IgD-negative memory B cell (primary cell): ENCODE measurements around the gene TFF2. TPM values are rescaled to one million over a fixed set of nuclear protein-coding genes. Genes with fewer than 3 reads are reported as not detected.

ENCODE experiments used
- H3K27ac Mint-ChIP-seq, 3 donors: one replicate each; pipeline ENCODE4 v1.8.0; 2020 to 2022; ENCODE audit warnings: mild to moderate bottlenecking in 3 of 3, mixed read lengths in 3 of 3, moderate library complexity in 1 of 3
- H3K27me3 Mint-ChIP-seq: one replicate; pipeline ENCODE4 v1.8.0; 2021; ENCODE audit warnings: mixed read lengths
- H3K36me3 Mint-ChIP-seq: one replicate; pipeline ENCODE4 v1.8.0; 2020; ENCODE audit warnings: mild to moderate bottlenecking, mixed read lengths
- H3K4me1 Mint-ChIP-seq, 3 donors: one replicate each; pipeline ENCODE4 v1.8.0; 2020 to 2022; ENCODE audit warnings: mixed read lengths in 3 of 3, mild to moderate bottlenecking in 1 of 3
- H3K4me3 Mint-ChIP-seq, 4 donors: one replicate each; pipeline ENCODE4 v1.8.0; 2020 to 2022; ENCODE audit warnings: mild to moderate bottlenecking in 4 of 4, mixed read lengths in 4 of 4, moderate library complexity in 3 of 4
- H3K9me3 Mint-ChIP-seq, 3 donors: one replicate each; pipeline ENCODE4 v1.8.0; 2020 to 2021; ENCODE audit warnings: mixed read lengths in 3 of 3, mild to moderate bottlenecking in 1 of 3
- polyA plus RNA-seq: library from polyadenylated mRNA; unstranded; fragments of 300-500 nt; fragmentation: Illumina TruSeq; gene quantifications from one replicate; pipeline ENCODE4 v1.2.3, GENCODE V29; 2021

Gene TFF2
- polyA plus RNA-seq, 1 donor from 2014 or later, result not detected

GRCh38 chr21:42349420-42350317 is 1.1 kb downstream of the TFF2 start:
- Mint-ChIP-seq H3K4me1 (peaks cover 0 to 1% (median 0%) of the 10 kb centered on the region in 3 donors), H3K27me3 (peaks cover 22% of the 10 kb centered on the region)

GRCh38 chr21:42348762-42349161 is 2.0 kb downstream of the TFF2 start:
- peaks cover 0 to 1% (median 0%) of the 10 kb centered on the region in 3 donors for H3K4me1 Mint-ChIP-seq
- no peak overlapping the region for H3K27ac Mint-ChIP-seq
- no peak overlapping the region for H3K4me3 Mint-ChIP-seq
- peaks cover 3% of the 10 kb centered on the region for H3K36me3 Mint-ChIP-seq
- H3K27me3 Mint-ChIP-seq, result peaks cover 15% of the 10 kb centered on the region
- peaks cover 0 to 5% (median 3%) of the 10 kb centered on the region in 3 donors for H3K9me3 Mint-ChIP-seq

More at GRCh38 chr21:42349420-42350317, 1.1 kb downstream of the TFF2 start:
- no peak overlapping the region for H3K4me3 Mint-ChIP-seq
- H3K9me3 Mint-ChIP-seq, result peaks cover 0 to 15% (median 6%) of the 10 kb centered on the region in 3 donors
- H3K36me3 Mint-ChIP-seq, result peaks cover 5% of the 10 kb centered on the region
- H3K27ac Mint-ChIP-seq, result no peak overlapping the region

GRCh38 chr21:42347601-42348327 is 3.0 kb downstream of the TFF2 start:
- Mint-ChIP-seq H3K36me3 (peaks cover 3% of the 10 kb centered on the region), H3K9me3 (no peaks in the 10 kb centered on the region), H3K4me3 (no peak overlapping the region), H3K27ac (no peak overlapping the region), H3K27me3 (peaks cover 10% of the 10 kb centered on the region), H3K4me1 (no peaks in the 10 kb centered on the region)

GRCh38 chr21:42346866-42347600 is 3.8 kb downstream of the TFF2 start:
- Mint-ChIP-seq H3K4me3 (no peak overlapping the region), H3K27ac (peak overlapping the region in 1 of 3 donors; percentile 35), H3K27me3 (peaks cover 6% of the 10 kb centered on the region), H3K4me1 (no peaks in the 10 kb centered on the region), H3K36me3 (peaks cover 3% of the 10 kb centered on the region), H3K9me3 (no peaks in the 10 kb centered on the region)

- H3K4me3 Mint-ChIP-seq, result no peak overlapping the region
- H3K27ac Mint-ChIP-seq, result peak overlapping the region in 1 of 3 donors; percentile 35
Observed at GRCh38 chr21:42346441-42346840, 4.4 kb downstream of the TFF2 start.

GRCh38 chr21:42344631-42345030 is 6.2 kb downstream of the TFF2 start:
- peaks cover 6% of the 10 kb centered on the region for H3K27me3 Mint-ChIP-seq

More at GRCh38 chr21:42346441-42346840, 4.4 kb downstream of the TFF2 start:
- H3K36me3 Mint-ChIP-seq, result peaks cover 3% of the 10 kb centered on the region
- peaks cover 6% of the 10 kb centered on the region for H3K27me3 Mint-ChIP-seq
- no peaks in the 10 kb centered on the region for H3K9me3 Mint-ChIP-seq
- H3K4me1 Mint-ChIP-seq, result no peaks in the 10 kb centered on the region

GRCh38 chr21:42343963-42344510 is 6.8 kb downstream of the TFF2 start:
- no peak overlapping the region for H3K4me3 Mint-ChIP-seq
- H3K36me3 Mint-ChIP-seq, result peaks cover 3% of the 10 kb centered on the region
- no peak overlapping the region for H3K27ac Mint-ChIP-seq
- H3K27me3 Mint-ChIP-seq, result peaks cover 6% of the 10 kb centered on the region
- H3K4me1 Mint-ChIP-seq, result no peaks in the 10 kb centered on the region
- H3K9me3 Mint-ChIP-seq, result no peaks in the 10 kb centered on the region

More at GRCh38 chr21:42344631-42345030, 6.2 kb downstream of the TFF2 start:
- Mint-ChIP-seq H3K4me3 (no peak overlapping the region), H3K9me3 (no peaks in the 10 kb centered on the region), H3K27ac (no peak overlapping the region), H3K36me3 (peaks cover 3% of the 10 kb centered on the region), H3K4me1 (no peaks in the 10 kb centered on the region)

- H3K27ac Mint-ChIP-seq, result no peak overlapping the region
- no peaks in the 10 kb centered on the region for H3K4me1 Mint-ChIP-seq
- peaks cover 6% of the 10 kb centered on the region for H3K27me3 Mint-ChIP-seq
- no peak overlapping the region for H3K4me3 Mint-ChIP-seq
- peaks cover 3% of the 10 kb centered on the region for H3K36me3 Mint-ChIP-seq
- H3K9me3 Mint-ChIP-seq, result no peaks in the 10 kb centered on the region
Observed at GRCh38 chr21:42343556-42343955, 7.2 kb downstream of the TFF2 start.

GRCh38 chr21:42343101-42343500 is 7.7 kb downstream of the TFF2 start:
- no peak overlapping the region for H3K27ac Mint-ChIP-seq
- peaks cover 0 to 1% (median under 1%) of the 10 kb centered on the region in 3 donors for H3K4me1 Mint-ChIP-seq
- peaks cover 5% of the 10 kb centered on the region for H3K27me3 Mint-ChIP-seq
- no peaks in the 10 kb centered on the region for H3K9me3 Mint-ChIP-seq
- no peak overlapping the region for H3K4me3 Mint-ChIP-seq
- peaks cover 3% of the 10 kb centered on the region for H3K36me3 Mint-ChIP-seq

- Mint-ChIP-seq H3K4me3 (no peak overlapping the region), H3K27me3 (peaks cover 9% of the 10 kb centered on the region), H3K9me3 (no peaks in the 10 kb centered on the region), H3K27ac (no peak overlapping the region), H3K36me3 (peaks cover 3% of the 10 kb centered on the region), H3K4me1 (peaks cover 2 to 6% (median 6%) of the 10 kb centered on the region in 3 donors)
Observed at GRCh38 chr21:42341776-42342542, 8.8 kb downstream of the TFF2 start.

- H3K4me3 Mint-ChIP-seq, result no peak overlapping the region
- H3K9me3 Mint-ChIP-seq, result no peaks in the 10 kb centered on the region
- peaks cover 12% of the 10 kb centered on the region for H3K27me3 Mint-ChIP-seq
- H3K27ac Mint-ChIP-seq, result peak overlapping the region in 1 of 3 donors; percentile 47
- H3K4me1 Mint-ChIP-seq, result peaks cover 4 to 6% (median 6%) of the 10 kb centered on the region in 3 donors
- peaks cover 3% of the 10 kb centered on the region for H3K36me3 Mint-ChIP-seq
Observed at GRCh38 chr21:42340187-42341050, 10.4 kb downstream of the TFF2 start.

- H3K4me3 Mint-ChIP-seq, result peak overlapping the region in 1 of 4 donors; percentile 5
- no peaks in the 10 kb centered on the region for H3K36me3 Mint-ChIP-seq
- peaks cover 12% of the 10 kb centered on the region for H3K27me3 Mint-ChIP-seq
- H3K9me3 Mint-ChIP-seq, result no peaks in the 10 kb centered on the region
- H3K4me1 Mint-ChIP-seq, result peaks cover 4 to 6% (median 6%) of the 10 kb centered on the region in 3 donors
- H3K27ac Mint-ChIP-seq, result no peak overlapping the region
Observed at GRCh38 chr21:42338729-42339715, 11.8 kb downstream of the TFF2 start.
